Right ventricle myocardium inferior (tissue), 1 donor: ENCODE measurements around the gene JMJD8. TPM values are rescaled to one million over a fixed set of nuclear protein-coding genes. Genes with fewer than 3 reads are reported as not detected.

Experiments used
- ATAC-seq: fragments of 200-7000 bp; cut with Tn5 transposase; one replicate; pipeline ENCODE4 v1.9.1; 2020; ENCODE audit warnings: mild to moderate bottlenecking, moderate library complexity
- DNase-seq: peaks from one replicate; pipeline ENCODE4 v3.0.0; 2021; ENCODE audit errors: missing footprints
- intact Hi-C: fragments of 100-400 bp; cut with DNase I; formaldehyde crosslinking; loops from one replicate; pipeline ENCODE4 v1.11.0; 2022
- total RNA-seq: library from RNA; stranded (reverse); fragmentation: NEBNext Ultra II Directional; extraction: Animal tissue kit (Norgen Biotek cat#: 25700); gene quantifications from one replicate; pipeline ENCODE4 v1.2.1, GENCODE V29; 2021
- donor health status: DM: no; HTN: yes; CAD: no; lungs with severe emphysema.

Gene JMJD8
- total RNA-seq, 1 donor from 2014 or later: 46.4 TPM

DNA sequence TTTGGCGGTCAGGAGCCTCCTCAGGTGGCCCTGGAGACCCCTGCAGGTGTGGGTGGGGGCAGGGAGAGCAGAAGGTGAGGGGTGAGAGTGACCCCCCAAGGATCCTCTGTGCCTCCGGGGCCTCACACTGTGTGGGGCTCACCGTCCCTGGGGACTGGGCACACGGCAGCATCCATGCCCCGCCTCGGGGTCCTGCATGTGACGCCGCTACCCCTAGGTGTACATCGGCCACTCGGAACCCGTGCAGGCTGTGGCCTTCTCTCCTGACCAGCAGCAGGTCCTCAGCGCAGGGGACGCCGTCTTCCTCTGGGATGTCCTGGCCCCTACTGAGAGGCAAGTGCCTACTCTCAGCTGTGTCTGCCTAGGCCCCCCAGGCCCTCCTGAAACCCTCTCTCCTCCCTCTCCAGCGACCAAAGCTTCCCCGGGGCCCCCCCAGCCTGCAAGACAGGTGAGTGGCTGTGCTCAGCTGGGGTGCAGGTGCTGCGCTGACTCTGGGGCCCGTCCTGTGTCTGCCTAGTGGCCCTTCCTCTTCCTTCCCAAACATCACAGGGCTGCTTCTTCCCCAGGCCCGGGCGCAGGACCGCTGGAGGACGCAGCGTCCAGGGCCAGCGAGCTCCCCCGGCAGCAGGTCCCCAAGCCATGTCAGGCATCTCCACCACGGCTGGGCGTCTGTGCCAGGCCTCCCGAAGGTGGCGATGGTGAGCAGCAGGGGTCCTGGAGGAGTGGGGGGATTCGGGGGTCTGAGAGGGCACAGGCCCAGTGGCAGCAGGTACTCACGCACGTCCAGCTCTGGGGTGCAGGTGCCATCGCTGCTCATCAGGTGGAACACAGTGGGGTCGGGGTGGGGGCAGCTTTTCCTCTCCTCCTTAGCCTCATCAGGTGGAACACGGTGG, 25.2 kb downstream of the JMJD8 start:
- no peak for ATAC-seq
- no peak for DNase-seq
- intact Hi-C loops: no loop called here

DNA sequence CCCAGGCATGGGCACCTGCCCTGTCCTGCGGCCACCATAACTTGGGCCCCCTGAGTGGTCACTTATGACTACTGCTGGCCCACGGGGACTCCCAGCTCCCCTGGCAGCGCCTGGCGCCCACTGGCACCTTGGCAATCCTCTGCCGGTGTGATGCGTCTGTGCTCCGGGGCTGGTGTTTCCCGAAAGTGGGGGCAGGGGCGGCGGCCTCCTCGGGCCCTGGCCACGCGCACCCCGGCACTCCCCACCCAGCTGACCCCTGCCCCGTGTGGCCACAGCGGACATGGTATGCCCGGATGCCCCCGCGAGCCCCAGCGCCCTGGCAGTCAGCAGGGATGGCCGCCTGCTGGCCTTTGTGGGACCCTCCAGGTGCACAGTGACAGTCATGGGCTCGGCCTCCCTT, 26.6 kb downstream of the JMJD8 start:
- ATAC-seq (no peak), DNase-seq (no peak)
- intact Hi-C loops: no loop called here

- no peak for DNase-seq
- intact Hi-C loops: no loop called here
- no peak for ATAC-seq
Observed at GRCh38 chr16:654034-654433, 30.1 kb downstream of the JMJD8 start.

DNA sequence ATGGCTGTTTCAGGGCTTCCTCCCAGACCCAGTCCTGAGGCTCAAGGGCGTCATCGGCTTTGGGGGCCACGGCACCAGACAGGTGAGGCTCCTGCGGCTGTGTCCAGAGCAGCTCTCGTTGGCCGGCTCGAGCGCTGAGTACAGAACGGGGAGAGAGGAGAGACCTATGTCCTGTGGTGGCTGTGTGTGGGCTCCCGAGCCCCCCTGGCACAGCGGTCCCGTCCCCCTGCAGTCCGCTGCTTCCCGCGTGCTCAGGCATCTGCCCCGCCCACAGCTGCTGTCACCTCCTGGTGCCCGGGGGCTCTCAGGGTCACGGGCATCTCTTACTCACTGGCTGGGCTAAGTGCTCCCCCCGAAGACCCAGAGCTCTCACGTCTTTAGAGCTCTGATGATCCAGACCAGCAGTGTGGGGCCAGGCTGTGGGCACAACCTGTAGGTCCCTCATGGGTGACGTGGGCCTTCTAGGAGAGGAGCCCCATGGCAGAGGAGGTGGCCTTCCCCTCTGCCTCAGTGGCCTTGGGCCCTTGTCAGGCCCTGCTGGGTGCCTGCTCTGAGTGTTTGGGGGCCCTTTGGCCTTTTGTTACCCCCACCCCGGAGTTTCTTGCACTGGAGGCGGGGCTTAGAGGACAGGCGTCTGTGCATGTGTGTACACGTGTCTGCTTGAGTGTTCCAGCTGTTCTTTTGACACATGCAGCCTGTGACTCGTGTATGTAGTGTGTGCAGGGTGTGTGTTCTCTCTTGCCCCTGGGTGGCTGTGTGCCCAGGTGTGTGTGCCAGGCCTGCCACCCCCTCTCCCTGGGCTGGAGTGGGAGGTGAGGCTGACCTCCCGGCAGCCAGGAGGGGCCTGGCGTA, 31.5 kb downstream of the JMJD8 start:
- no peak for ATAC-seq
- no peak for DNase-seq
- intact Hi-C loops: no loop called here

DNA sequence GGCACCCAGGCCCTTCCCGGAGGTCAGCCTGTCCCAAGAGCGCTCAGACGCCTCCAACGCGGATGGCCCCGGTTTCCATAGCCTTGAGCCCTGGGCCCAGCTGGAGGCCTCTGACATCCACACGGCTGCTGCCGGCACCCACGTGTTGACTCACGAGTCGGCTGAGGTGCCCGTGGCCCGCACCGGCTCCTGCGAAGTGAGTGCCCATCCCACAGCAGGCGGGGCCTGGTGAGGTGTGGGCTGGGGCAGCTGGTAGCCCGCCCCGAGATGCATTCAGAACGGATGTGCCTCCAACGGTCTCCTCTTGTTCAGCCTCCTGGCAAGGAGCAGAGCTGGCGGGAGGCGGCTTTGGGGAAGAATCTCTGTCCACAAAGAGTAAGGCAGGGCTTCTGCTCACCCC, 32.3 kb downstream of the JMJD8 start:
- intact Hi-C loops: no loop called here
- ATAC-seq (no peak), DNase-seq (no peak)

DNA sequence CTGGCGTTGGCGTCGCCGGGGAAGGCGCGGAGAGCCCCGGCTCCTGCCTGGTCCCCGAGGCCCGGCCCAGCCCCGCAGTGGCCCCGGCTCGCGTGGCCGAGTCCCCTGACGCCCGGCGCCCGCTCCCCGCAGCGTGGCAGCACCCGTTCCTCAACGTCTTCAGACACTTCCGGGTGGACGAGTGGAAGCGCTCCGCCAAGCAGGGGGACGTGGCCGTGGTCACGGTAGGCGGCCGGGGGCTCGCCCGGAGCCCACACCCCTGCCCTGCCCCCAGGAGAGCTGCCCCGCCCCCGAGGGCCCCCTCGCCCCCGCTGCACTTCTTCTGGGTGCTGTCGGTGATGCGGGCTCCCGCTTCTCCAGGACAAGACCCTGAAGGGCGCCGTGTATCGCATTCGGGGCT, 34.5 kb downstream of the JMJD8 start:
- ATAC-seq: no peak
- no peak for DNase-seq
- intact Hi-C loops: no loop called here

GRCh38 chr16:648781-649589, 35.1 kb downstream of the JMJD8 start, which contains the start of gene WDR90:
WDR90 (plus strand) TSS chr16:649365; CDS start chr16:649417, 52 bp downstream.
- DNase-seq (peak; percentile 97), ATAC-seq (peak; percentile 81)
- intact Hi-C loops: no loop called here

GRCh38 chr16:648071-648780, 35.9 kb downstream of the JMJD8 start:
- intact Hi-C loops: no loop called here
- DNase-seq: no peak
- no peak for ATAC-seq

- no peak for ATAC-seq
Observed at GRCh38 chr16:647173-647902, 36.8 kb downstream of the JMJD8 start.

DNA sequence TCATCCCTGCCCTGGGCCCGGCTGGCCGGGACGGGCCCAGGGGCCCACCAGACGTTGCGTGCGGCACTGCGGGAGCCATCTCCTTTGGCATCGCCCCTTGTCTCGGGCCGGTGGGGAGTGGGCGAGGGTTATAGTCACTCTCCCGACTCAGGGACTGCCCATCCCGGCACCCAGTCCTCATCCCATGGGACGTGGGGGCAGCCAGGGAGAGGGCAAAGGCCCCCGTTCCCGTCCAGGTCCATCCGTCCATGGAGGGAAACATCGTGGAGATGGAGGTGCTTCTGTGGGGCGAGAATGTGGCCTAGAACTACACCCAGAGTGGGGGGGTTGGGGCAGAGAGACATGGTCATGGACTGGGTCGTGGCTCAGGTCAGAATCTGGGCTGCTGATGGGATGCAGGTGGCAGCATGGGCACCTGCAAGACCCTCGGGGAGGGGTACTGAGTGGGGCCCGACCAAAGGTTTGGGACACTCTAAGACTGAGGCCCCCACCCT, 37.4 kb downstream of the JMJD8 start:
- DNase-seq: no peak
- intact Hi-C loops: no loop called here
- no peak for ATAC-seq

More at GRCh38 chr16:647173-647902, 36.8 kb downstream of the JMJD8 start:
- DNase-seq: no peak
- intact Hi-C loops: no loop called here

- ATAC-seq: peak; percentile 36
- intact Hi-C loops: no loop called here
Observed at GRCh38 chr16:645852-646678, 38.1 kb downstream of the JMJD8 start.

GRCh38 chr16:644556-644955, 39.6 kb downstream of the JMJD8 start:
- ATAC-seq: no peak
- intact Hi-C loops: no loop called here
- DNase-seq: no peak

More at GRCh38 chr16:645852-646678, 38.1 kb downstream of the JMJD8 start:
- DNase-seq: no peak

DNA sequence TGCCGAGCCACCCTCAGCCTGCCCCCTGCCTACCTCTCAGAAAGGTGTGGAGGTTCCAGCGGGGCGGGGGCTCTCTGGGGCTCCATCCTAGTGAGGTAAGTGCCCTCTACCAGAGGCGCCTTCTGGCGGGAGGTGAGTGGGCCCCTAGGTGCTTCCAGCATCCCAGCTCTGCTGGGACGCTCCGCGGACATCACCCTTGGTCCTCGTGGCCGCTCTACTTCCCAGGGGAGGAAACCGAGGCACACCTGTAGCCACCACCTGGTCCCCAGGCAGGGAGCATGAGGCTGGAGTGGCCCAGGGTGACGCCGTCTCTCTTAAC, 41.1 kb downstream of the JMJD8 start:
- ATAC-seq: no peak

GRCh38 chr16:642189-643049, 41.7 kb downstream of the JMJD8 start:
- no peak for DNase-seq
- peak; percentile 27 for ATAC-seq
- intact Hi-C loops: no loop called here

More for the DNA sequence above, 41.1 kb downstream of the JMJD8 start:
- intact Hi-C loops: no loop called here
- DNase-seq: no peak

GRCh38 chr16:641326-642188, 42.6 kb downstream of the JMJD8 start, which contains the start of gene MCRIP2:
MCRIP2 (plus strand) TSS chr16:641828; CDS start chr16:641992, 164 bp downstream.
- intact Hi-C loops: no loop called here
- ATAC-seq: peak; percentile 69
- DNase-seq: peak; percentile 93
